Measurements from ENCODE around the gene ELFN2. TPM values are rescaled to one million over a fixed set of nuclear protein-coding genes. Genes with fewer than 3 reads are reported as not detected.

Gene ELFN2
- total RNA-seq, 4 donors from 2014 or later = under 0.01 to 0.19 (median 0.16) TPM; not detected in 1

DNA sequence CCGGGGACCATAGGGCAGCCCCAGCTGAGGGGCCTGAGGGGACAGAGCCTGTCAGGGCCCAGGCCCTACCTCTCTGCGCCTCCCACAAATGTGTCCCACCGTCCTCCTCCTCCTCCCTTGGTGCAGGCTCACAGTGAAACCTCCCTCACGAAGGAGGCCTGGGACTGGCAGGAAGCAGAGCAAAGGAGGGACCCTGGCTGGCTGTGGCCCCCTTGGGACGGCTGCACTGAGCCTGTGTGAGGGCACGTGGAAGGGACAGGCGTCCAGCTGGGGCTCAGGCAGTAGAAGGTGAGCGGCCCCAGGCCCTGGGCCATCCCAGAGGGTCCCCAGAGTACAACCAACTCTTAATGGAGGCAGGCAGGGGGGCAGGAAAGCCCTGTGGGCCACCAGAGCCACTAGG lies 60.7 kb downstream of the ELFN2 start:
- ATAC-seq = no peak
- WGBS, 2 donors (ENCODE audit: low coverage in 1 of 2) = no CpG with 5 or more reads among the region's 8 CpGs
- TF ChIP-seq POLR2A (IDR thresholded peaks at IDR 0.05) = no peak
- Histone ChIP-seq H3K36me3 (no peaks in the 10 kb centered on the region), H3K27ac (no peak overlapping the region), H3K4me1 (no peaks in the 10 kb centered on the region), H3K4me3 (no peak overlapping the region), H3K27me3 (peaks cover 19% of the 10 kb centered on the region), H3K9me3 (no peaks in the 10 kb centered on the region)

DNA sequence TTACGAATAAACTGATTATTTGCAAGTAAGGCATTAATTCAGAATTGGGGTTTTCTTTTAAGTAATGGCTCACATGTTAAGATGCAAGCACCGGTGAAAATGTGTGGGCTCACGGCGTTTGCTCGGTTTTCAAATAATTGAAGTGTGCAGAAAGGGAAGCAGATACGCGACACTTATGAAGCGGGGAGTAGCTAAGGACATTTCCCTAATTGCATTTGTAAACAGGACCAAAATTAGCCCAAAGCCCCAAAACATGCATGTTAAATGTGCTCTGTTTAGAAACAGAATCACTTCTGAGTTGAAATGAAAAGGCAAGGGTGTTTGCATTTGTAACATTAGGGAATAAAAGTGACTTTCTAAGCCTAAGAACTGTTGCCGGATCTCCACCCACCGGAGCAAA lies 61.3 kb downstream of the ELFN2 start:
- 77 to 79% methylated on average over 8 to 10 of the region's 10 CpGs for WGBS, 2 donors (ENCODE audit: low coverage in 1 of 2)

DNA sequence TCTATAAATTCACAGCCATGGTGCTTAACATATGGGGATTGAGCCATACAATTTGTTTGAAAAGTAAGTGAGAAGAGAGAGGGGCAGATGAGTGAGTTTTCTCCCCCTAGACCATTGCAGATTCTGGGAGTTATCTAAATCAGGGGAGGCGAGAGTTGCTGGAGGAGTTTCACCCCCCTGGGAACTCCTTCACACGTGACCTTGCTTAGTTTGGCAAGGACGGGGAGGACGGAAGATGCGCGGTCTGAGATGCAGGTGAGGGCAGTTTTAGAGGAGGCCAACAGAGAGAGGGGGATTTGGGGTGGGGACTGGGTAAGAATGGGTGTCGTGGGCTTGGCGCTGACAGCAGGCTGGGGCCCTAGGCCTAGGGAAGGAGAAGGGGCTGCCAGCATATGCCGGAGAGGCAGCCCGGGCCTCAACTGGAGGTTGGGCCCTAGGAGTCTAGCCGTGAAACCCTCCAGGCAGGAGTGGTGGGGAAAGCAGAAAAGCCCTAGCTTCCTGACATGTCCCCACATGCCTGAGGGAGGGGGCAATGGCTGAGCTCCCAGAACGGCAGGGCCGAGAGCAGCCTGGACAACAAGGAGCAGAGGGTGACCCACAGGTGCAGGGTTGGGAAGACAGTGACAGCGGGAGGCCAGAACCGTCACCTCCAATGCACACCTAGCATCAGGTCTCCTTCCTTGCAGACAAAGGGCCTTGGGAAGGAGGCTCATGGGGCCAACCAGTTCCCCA lies 63.9 kb downstream of the ELFN2 start:
- Histone ChIP-seq H3K36me3 (no peaks in the 10 kb centered on the region), H3K4me3 (no peak overlapping the region), H3K27me3 (peaks cover 16% of the 10 kb centered on the region), H3K27ac (no peak overlapping the region), H3K4me1 (no peaks in the 10 kb centered on the region), H3K9me3 (no peaks in the 10 kb centered on the region)
- 52% methylated on average over 5 of the region's 15 CpGs; no CpG with 5 or more reads in 1 of the 2 donors for whole genome bisulfite sequencing, 2 donors (ENCODE audit: low coverage in 1 of 2)
- no peak for TF ChIP-seq POLR2A (IDR thresholded peaks at IDR 0.05)
- no peak for TF ChIP-seq POLR2AphosphoS5 (IDR thresholded peaks at IDR 0.05)
- no peak for TF ChIP-seq EP300 (IDR thresholded peaks at IDR 0.05)
- no peak for TF ChIP-seq CTCF (IDR thresholded peaks at IDR 0.05)
- no peak for ATAC-seq

More for the DNA sequence above, 61.3 kb downstream of the ELFN2 start:
- no peaks in the 10 kb centered on the region for H3K9me3 ChIP-seq
- no peak overlapping the region for H3K27ac ChIP-seq
- peaks cover 12% of the 10 kb centered on the region for H3K27me3 ChIP-seq
- no peaks in the 10 kb centered on the region for H3K36me3 ChIP-seq
- no peaks in the 10 kb centered on the region for H3K4me1 ChIP-seq
- no peak for ATAC-seq
- TF ChIP-seq CTCF (IDR thresholded peaks at IDR 0.05) = no peak
- no peak for TF ChIP-seq POLR2AphosphoS5 (IDR thresholded peaks at IDR 0.05)
- TF ChIP-seq POLR2A (IDR thresholded peaks at IDR 0.05) = no peak
- no peak for TF ChIP-seq EP300 (IDR thresholded peaks at IDR 0.05)
- no peak overlapping the region for H3K4me3 ChIP-seq

DNA sequence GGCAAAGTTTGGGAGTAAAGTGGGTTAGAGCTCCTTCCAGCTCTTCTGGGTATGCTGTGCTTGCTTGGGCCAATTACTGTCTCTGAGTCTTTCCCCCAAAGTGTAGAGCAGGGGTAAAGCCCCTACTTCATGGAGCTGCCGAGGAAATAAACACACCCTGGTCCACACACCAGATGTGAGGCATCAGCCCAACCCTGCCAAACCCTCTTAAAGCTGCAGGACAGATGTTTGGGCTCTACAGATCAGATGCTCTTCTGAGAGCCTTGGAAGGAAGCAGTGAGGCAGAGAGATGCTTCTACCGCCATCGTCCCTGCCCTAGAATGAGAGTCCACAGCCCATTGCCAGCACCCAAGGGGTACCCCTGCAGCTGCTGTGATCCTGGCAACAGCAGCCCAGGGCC lies 64.7 kb downstream of the ELFN2 start:
- peaks cover 24% of the 10 kb centered on the region for H3K27me3 ChIP-seq
- H3K9me3 ChIP-seq = no peaks in the 10 kb centered on the region
- no peak overlapping the region for H3K27ac ChIP-seq
- 26% methylated on average over 2 of the region's 3 CpGs; no CpG with 5 or more reads in 1 of the 2 donors for WGBS, 2 donors (ENCODE audit: low coverage in 1 of 2)
- ATAC-seq = no peak
- no peak for TF ChIP-seq CTCF (IDR thresholded peaks at IDR 0.05)
- TF ChIP-seq POLR2AphosphoS5 (IDR thresholded peaks at IDR 0.05) = no peak
- TF ChIP-seq POLR2A (IDR thresholded peaks at IDR 0.05) = no peak
- no peak for TF ChIP-seq EP300 (IDR thresholded peaks at IDR 0.05)
- H3K36me3 ChIP-seq = no peaks in the 10 kb centered on the region
- H3K4me3 ChIP-seq = no peak overlapping the region
- H3K4me1 ChIP-seq = no peaks in the 10 kb centered on the region

GRCh38 chr22:37358917-37359316 lies 68.4 kb downstream of the ELFN2 start:
- Histone ChIP-seq H3K4me1 (no peaks in the 10 kb centered on the region), H3K4me3 (no peak overlapping the region), H3K9me3 (peaks cover 0 to 7% (median 0%) of the 10 kb centered on the region in 3 donors), H3K27me3 (peaks cover 61% of the 10 kb centered on the region), H3K27ac (no peak overlapping the region), H3K36me3 (no peaks in the 10 kb centered on the region)
- ATAC-seq = no peak
- WGBS, 2 donors (ENCODE audit: low coverage in 1 of 2) = 51 to 53% methylated on average over 7 to 8 of the region's 8 CpGs
- TF ChIP-seq POLR2A (IDR thresholded peaks at IDR 0.05) (no peak), EP300 (IDR thresholded peaks at IDR 0.05) (no peak), POLR2AphosphoS5 (IDR thresholded peaks at IDR 0.05) (no peak), CTCF (IDR thresholded peaks at IDR 0.05) (no peak)
